DND-41 (cell line): ENCODE results near the gene DCC.

Source experiments
- ATAC-seq: fragments of 200-7000 bp; cut with Tn5 transposase; 3 replicates; pipeline ENCODE4 v1.9.1; 2021; ENCODE audit warnings: low read depth; ENCODE audit not compliant: insufficient read depth
- DNase-seq: peaks from one replicate; pipeline ENCODE4 v3.0.0-alpha.2; 2020
- H2AFZ ChIP-seq: 2 replicates; pipeline ENCODE4 v1.6.0; 2012; ENCODE audit warnings: low read depth, low read length
- H3K27ac ChIP-seq: 2 replicates; pipeline ENCODE4 v1.5.1; 2012; ENCODE audit warnings: low read length, inconsistent platforms
- H3K27me3 ChIP-seq: fragments of 200-600 bp; sonication (generic); 2 replicates; pipeline ENCODE4 v1.6.0; 2012; ENCODE audit warnings: low read length, mild to moderate bottlenecking, inconsistent platforms; ENCODE audit not compliant: insufficient read depth, poor library complexity
- H3K36me3 ChIP-seq: 2 replicates; pipeline ENCODE4 v1.5.1; 2012; ENCODE audit warnings: low read length, inconsistent platforms; ENCODE audit not compliant: insufficient read depth
- H3K4me1 ChIP-seq: 2 replicates; pipeline ENCODE4 v1.5.1; 2012; ENCODE audit warnings: mild to moderate bottlenecking, low read length; ENCODE audit not compliant: insufficient read depth
- H3K4me2 ChIP-seq: 2 replicates; pipeline ENCODE4 v1.6.0; 2012; ENCODE audit warnings: mild to moderate bottlenecking, moderate library complexity, low read length, inconsistent platforms; ENCODE audit not compliant: insufficient read depth
- H3K4me3 ChIP-seq, 2 experiments: fragments of 200-600 bp in 1 of 2; shearing (Covaris generic) in 1 of 2; 2 replicates each; pipeline ENCODE4 v1.5.1; 2012 to 2016; ENCODE audit warnings: inconsistent platforms in 2 of 2, low read length in 2 of 2, mild to moderate bottlenecking in 2 of 2, low read depth in 1 of 2, moderate library complexity in 1 of 2
- H3K79me2 ChIP-seq: 2 replicates; pipeline ENCODE4 v1.6.0; 2012; ENCODE audit warnings: low read length, inconsistent platforms; ENCODE audit not compliant: insufficient read depth
- H3K9ac ChIP-seq: 2 replicates; pipeline ENCODE4 v1.6.0; 2012; ENCODE audit warnings: low read depth, mild to moderate bottlenecking, inconsistent platforms, low read length, moderate library complexity
- H3K9me3 ChIP-seq: 2 replicates; pipeline ENCODE4 v1.5.1; 2012; ENCODE audit warnings: low read length, moderate library complexity, mild to moderate bottlenecking, inconsistent platforms; ENCODE audit not compliant: insufficient read depth, severe bottlenecking
- H4K20me1 ChIP-seq: 2 replicates; pipeline ENCODE4 v1.6.0; 2012; ENCODE audit warnings: low read length; ENCODE audit not compliant: insufficient read depth
- EZH2 ChIP-seq: IDR thresholded peaks from 3 replicates; pipeline ENCODE4 v1.6.1; 2012; ENCODE audit warnings: borderline replicate concordance, low read depth, mild to moderate bottlenecking, moderate library complexity, low read length, inconsistent platforms; ENCODE audit not compliant: severe bottlenecking
- TF ChIP-seq, protein P1 (sequence below): IDR thresholded peaks from 2 replicates; pipeline ENCODE4 v1.5.1; 2012; ENCODE audit warnings: borderline replicate concordance, low read length, moderate library complexity, mild to moderate bottlenecking; ENCODE audit not compliant: poor library complexity, severe bottlenecking; ENCODE audit errors: extremely low read depth

The DCC gene

DNA sequence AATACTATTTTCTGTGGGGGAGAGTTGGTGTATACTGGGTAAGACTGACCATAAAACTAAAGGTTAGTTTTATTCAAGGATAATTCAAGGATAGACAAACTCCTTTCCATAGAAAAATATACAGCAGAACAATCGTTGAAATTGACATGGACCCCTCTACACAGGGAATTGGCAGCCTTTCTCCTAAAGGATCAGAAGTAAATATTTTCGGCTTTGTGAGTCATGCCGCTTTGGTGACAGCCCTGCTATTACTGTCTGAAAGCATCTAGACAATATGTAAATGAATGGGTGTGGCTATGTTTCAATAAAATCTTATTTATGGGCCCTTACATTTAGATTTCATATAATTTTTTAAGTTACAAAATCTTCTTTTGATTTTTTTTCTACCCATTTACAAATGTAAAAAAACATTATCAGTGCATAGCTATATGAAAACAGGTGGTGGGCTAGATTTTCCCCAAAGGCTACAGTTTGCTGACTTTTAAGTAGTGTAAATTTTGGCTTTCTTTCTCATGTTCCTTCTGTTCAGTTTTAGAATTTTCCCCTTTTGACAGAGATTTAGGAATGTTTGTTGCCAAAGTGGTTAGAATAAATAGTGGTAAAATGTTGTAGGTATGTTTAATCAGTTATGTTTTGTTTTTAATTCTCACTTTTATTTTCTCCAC, 270.6 kb downstream of the DCC start:
- TF ChIP-seq EZH2 = no peak
- TF ChIP-seq, protein P1, sequence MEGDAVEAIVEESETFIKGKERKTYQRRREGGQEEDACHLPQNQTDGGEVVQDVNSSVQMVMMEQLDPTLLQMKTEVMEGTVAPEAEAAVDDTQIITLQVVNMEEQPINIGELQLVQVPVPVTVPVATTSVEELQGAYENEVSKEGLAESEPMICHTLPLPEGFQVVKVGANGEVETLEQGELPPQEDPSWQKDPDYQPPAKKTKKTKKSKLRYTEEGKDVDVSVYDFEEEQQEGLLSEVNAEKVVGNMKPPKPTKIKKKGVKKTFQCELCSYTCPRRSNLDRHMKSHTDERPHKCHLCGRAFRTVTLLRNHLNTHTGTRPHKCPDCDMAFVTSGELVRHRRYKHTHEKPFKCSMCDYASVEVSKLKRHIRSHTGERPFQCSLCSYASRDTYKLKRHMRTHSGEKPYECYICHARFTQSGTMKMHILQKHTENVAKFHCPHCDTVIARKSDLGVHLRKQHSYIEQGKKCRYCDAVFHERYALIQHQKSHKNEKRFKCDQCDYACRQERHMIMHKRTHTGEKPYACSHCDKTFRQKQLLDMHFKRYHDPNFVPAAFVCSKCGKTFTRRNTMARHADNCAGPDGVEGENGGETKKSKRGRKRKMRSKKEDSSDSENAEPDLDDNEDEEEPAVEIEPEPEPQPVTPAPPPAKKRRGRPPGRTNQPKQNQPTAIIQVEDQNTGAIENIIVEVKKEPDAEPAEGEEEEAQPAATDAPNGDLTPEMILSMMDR = no peak

DNA sequence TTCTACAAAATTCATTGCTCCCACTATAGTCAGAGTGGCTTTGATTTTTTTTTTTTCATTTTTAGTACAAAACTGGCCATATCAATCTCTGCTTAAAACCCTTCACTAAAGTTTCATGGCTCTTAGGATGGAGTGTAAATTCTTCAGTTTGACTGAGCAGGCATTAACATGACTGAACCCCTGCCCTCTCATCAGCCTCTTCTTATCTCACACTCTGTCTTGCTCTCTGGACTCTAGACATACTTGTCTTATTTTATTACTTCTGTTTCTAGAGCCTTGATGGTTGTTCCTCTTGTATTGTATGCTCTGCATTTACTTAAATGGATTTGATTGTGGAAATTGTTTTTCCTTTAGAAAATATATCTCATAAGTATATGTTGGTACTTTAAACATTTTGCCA, 272.4 kb downstream of the DCC start:
- ATAC-seq = no peak
- H3K4me3 ChIP-seq = no peak overlapping the region

More for the DNA sequence above, 270.6 kb downstream of the DCC start:
- no peaks in the 10 kb centered on the region for H4K20me1 ChIP-seq
- H3K27me3 ChIP-seq = no peaks in the 10 kb centered on the region
- ATAC-seq (no peak), DNase-seq (no peak)
- H3K9me3 ChIP-seq = no peaks in the 10 kb centered on the region
- no peak overlapping the region for H3K27ac ChIP-seq
- no peak overlapping the region for H2AFZ ChIP-seq
- no peaks in the 10 kb centered on the region for H3K36me3 ChIP-seq
- no peak overlapping the region for H3K4me2 ChIP-seq
- H3K9ac ChIP-seq = no peak overlapping the region
- H3K79me2 ChIP-seq = no peaks in the 10 kb centered on the region
- no peak overlapping the region for H3K4me3 ChIP-seq
- no peaks in the 10 kb centered on the region for H3K4me1 ChIP-seq

DNA sequence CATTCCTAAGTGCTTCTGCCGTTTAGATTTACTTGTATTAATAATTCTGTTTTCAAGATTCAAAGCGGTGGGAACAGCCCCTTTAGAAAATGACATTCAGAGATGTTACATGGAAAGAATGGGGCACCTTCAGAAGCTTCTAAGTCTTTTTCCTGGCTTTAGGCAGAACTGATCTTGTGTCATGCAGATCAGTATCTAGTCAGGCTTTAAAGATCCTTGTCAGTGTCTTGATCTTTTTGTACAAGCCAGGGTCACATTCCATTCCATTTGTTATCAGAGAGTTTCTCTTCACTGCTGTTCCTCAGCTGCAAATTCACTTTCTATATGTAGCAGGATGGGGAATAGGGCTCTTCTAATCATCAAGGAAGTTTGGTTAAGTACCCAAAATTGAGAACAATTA, 275.3 kb downstream of the DCC start:
- Histone ChIP-seq H3K9ac (no peak overlapping the region), H2AFZ (no peak overlapping the region), H3K4me3 (no peak overlapping the region), H3K27ac (no peak overlapping the region), H3K36me3 (no peaks in the 10 kb centered on the region), H3K79me2 (no peaks in the 10 kb centered on the region), H3K4me2 (no peak overlapping the region), H3K9me3 (no peaks in the 10 kb centered on the region), H3K27me3 (no peaks in the 10 kb centered on the region), H3K4me1 (no peaks in the 10 kb centered on the region), H4K20me1 (no peaks in the 10 kb centered on the region)
- no peak for DNase-seq
- TF ChIP-seq, protein P1 = no peak
- no peak for TF ChIP-seq EZH2
- no peak for ATAC-seq

More for the DNA sequence above, 272.4 kb downstream of the DCC start:
- H3K79me2 ChIP-seq = no peaks in the 10 kb centered on the region
- no peak for DNase-seq
- TF ChIP-seq, protein P1 = no peak
- no peak for TF ChIP-seq EZH2
- no peaks in the 10 kb centered on the region for H3K27me3 ChIP-seq
- no peaks in the 10 kb centered on the region for H3K4me1 ChIP-seq
- H3K9ac ChIP-seq = no peak overlapping the region
- no peaks in the 10 kb centered on the region for H3K9me3 ChIP-seq
- no peaks in the 10 kb centered on the region for H3K36me3 ChIP-seq
- no peak overlapping the region for H3K4me2 ChIP-seq
- no peak overlapping the region for H2AFZ ChIP-seq
- H4K20me1 ChIP-seq = no peaks in the 10 kb centered on the region
- H3K27ac ChIP-seq = no peak overlapping the region
